ENCODE measurements around the gene FAM200B.

DNA sequence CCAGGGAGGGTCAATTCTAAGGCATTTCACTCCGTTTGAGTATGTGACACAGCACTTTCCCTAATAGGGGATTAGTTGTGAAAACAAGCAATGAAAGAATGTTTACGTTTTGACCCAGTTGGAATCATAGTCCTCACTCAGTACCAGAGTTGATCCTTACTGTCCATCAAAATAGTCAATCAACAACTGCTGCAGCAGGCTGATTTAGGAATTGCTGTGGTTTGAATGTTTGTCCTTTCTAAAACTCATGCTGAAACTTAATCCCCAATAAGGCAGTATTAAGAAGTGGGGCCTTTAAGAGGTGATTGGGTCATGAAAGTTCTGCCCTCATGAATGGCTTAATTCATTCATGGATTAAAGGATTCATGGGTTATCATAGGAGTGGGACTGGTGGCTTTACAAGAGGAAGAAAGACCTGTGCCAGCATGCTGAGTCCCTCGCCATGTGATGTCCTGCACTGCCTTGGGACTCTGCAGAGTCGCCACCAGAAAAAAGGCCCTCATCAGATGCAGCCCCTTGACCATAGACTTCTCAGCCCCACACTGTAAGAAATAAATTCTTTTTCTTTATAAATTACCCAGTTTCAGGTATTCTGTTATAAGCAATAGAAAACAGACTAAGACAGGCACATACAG lies 23.4 kb upstream of the FAM200B start:
- TF ChIP-seq, protein P1, sequence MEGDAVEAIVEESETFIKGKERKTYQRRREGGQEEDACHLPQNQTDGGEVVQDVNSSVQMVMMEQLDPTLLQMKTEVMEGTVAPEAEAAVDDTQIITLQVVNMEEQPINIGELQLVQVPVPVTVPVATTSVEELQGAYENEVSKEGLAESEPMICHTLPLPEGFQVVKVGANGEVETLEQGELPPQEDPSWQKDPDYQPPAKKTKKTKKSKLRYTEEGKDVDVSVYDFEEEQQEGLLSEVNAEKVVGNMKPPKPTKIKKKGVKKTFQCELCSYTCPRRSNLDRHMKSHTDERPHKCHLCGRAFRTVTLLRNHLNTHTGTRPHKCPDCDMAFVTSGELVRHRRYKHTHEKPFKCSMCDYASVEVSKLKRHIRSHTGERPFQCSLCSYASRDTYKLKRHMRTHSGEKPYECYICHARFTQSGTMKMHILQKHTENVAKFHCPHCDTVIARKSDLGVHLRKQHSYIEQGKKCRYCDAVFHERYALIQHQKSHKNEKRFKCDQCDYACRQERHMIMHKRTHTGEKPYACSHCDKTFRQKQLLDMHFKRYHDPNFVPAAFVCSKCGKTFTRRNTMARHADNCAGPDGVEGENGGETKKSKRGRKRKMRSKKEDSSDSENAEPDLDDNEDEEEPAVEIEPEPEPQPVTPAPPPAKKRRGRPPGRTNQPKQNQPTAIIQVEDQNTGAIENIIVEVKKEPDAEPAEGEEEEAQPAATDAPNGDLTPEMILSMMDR (IDR thresholded peaks at IDR 0.05): no peak
- TF ChIP-seq POLR2A (IDR thresholded peaks at IDR 0.05) (no peak), EP300 (IDR thresholded peaks at IDR 0.05) (no peak), POLR2AphosphoS5 (IDR thresholded peaks at IDR 0.05) (no peak)
